PC-9 (cell line): ENCODE measurements around the gene ZNF219. TPM values are rescaled to one million over a fixed set of nuclear protein-coding genes. Genes with fewer than 3 reads are reported as not detected.

Experiments
- BruUV-seq: library from RNA; stranded (reverse); fragments of 400-500 nt; replicated peaks from 2 replicates; lab custom pipeline; 2021; lab: Mats Ljungman, UMichigan
- CTCF ChIA-PET: fragments of 300-600 bp; sonication (Branson Sonifier 250); formaldehyde crosslinking; loops from one replicate; lab custom pipeline; 2022; ENCODE audit warnings: antibody characterized with exemption; lab: Charles Lee
- POLR2A ChIA-PET: fragments of 300-600 bp; sonication (Branson Sonifier 250); formaldehyde crosslinking; loops from one replicate; lab custom pipeline; 2022; ENCODE audit warnings: antibody characterized with exemption; ENCODE audit not compliant: unreplicated experiment; lab: Charles Lee
- DNase-seq, 2 experiments: peaks; one replicate each; pipeline versions ENCODE4 v3.0.0 to v3.0.0-alpha.2; 2015 to 2022; ENCODE audit warnings: mixed read lengths in 1 of 2
- H2AFZ ChIP-seq: fragments of 200-600 bp; sonication (generic); 2 replicates; pipeline ENCODE4 v1.8.1; 2017; ENCODE audit warnings: antibody characterized with exemption
- H3F3A ChIP-seq: fragments of 200-600 bp; sonication (generic); 2 replicates; pipeline ENCODE4 v1.8.1; 2017; ENCODE audit warnings: antibody characterized with exemption, mild to moderate bottlenecking, low read depth; ENCODE audit not compliant: insufficient read depth
- H3K27ac ChIP-seq: fragments of 200-600 bp; sonication (generic); 2 replicates; pipeline ENCODE4 v1.6.1; 2016; ENCODE audit warnings: mixed run types
- H3K27me3 ChIP-seq: fragments of 200-600 bp; sonication (generic); 2 replicates; pipeline ENCODE4 v1.6.1; 2016; ENCODE audit warnings: low read depth, mixed run types; ENCODE audit not compliant: insufficient read depth
- H3K36me3 ChIP-seq: fragments of 200-600 bp; sonication (generic); 2 replicates; pipeline ENCODE4 v1.6.1; 2016; ENCODE audit warnings: low read depth, mixed run types
- H3K4me1 ChIP-seq: fragments of 200-600 bp; sonication (generic); replicated peaks from 2 replicates; pipeline ENCODE4 v1.6.1; 2016; ENCODE audit warnings: mixed run types; ENCODE audit not compliant: insufficient read depth
- H3K4me2 ChIP-seq: fragments of 200-600 bp; sonication (generic); 2 replicates; pipeline ENCODE4 v1.6.1; 2017; ENCODE audit warnings: mixed run types
- H3K4me3 ChIP-seq: fragments of 200-600 bp; sonication (generic); 2 replicates; pipeline ENCODE4 v1.6.1; 2016; ENCODE audit warnings: mixed run types
- H3K79me2 ChIP-seq: fragments of 200-600 bp; sonication (generic); 2 replicates; pipeline ENCODE4 v1.6.1; 2017; ENCODE audit warnings: low read depth, mixed run types
- H3K9me2 ChIP-seq: fragments of 200-600 bp; sonication (generic); 2 replicates; pipeline ENCODE4 v1.8.1; 2017; ENCODE audit warnings: mild to moderate bottlenecking; ENCODE audit not compliant: insufficient read depth
- H3K9me3 ChIP-seq: fragments of 200-600 bp; sonication (generic); 2 replicates; pipeline ENCODE4 v1.8.1; 2016; ENCODE audit warnings: low read depth; ENCODE audit not compliant: insufficient read depth
- H4K20me1 ChIP-seq: fragments of 200-600 bp; sonication (generic); 2 replicates; pipeline ENCODE4 v1.8.1; 2017; ENCODE audit not compliant: insufficient read depth
- EZH2 ChIP-seq: fragments of 200-600 bp; sonication (generic); IDR thresholded peaks from 2 replicates; pipeline ENCODE4 v1.8.0; 2017; ENCODE audit warnings: antibody characterized with exemption, low read depth
- intact Hi-C: fragments of 100-400 bp; cut with micrococcal nuclease; formaldehyde crosslinking; loops from one replicate; pipeline ENCODE4 v1.10.0; 2022; ENCODE audit not compliant: unreplicated experiment
- total RNA-seq: library from RNA; stranded (reverse); gene quantifications from 2 replicates; pipeline ENCODE4 v1.2.3, GENCODE V29; 2021
- TF ChIP-seq, protein P1 (sequence below): fragments of 200-600 bp; sonication (generic); conservative IDR thresholded peaks from 2 replicates; pipeline ENCODE4 v1.6.1; 2017; ENCODE audit warnings: mixed run types, antibody characterized with exemption, mild to moderate bottlenecking, moderate library complexity

The ZNF219 gene
- total RNA-seq, 1 experiment from 2014 or later, result 25.3 TPM

DNA sequence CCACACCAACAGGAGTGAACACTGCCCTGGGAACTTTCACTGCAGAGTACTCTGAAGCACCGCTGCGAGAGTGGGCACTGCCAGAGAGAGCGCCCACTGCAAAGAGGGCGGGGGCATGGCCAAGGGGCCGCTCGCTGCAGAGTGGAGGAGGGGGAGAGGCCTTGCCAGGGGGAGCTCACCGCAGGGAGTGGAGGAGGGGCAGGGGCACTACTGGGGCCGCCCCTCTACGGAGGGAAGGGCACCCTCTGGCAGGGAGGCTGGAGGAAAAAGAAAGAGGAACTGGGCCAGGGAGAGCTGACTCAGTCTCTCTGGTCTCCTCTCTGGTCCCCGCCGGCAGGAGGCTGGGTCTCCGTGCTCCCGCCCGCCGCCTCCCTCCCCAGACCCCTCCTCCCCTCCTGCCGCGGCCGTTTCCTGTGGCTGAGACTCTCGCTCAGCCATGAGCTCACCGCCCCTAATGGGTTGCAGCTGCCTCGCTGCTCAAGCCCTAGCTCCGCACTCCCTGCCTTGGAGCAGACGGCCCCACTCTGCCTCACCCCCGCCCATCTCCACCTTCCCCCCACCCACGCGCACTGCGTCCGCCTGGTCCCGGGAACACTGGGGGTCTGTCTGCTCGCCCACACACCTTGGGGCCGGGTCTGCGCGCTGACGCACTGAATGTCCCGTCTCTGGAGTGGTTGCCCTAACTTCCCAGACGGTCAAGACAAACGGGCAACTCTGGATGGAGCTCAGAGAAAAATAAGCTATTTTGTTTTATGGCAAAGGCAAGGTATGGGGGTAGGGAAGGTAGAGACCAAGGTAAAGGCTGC, 27.0 kb downstream of the ZNF219 start:
- Histone ChIP-seq H3K4me1 (no peaks in the 10 kb centered on the region), H3K9me2 (no peaks in the 10 kb centered on the region), H3K27ac (no peak overlapping the region), H3K27me3 (no peaks in the 10 kb centered on the region; the same call in none of the 2 replicates), H3F3A (no peaks in the 10 kb centered on the region), H3K36me3 (no peaks in the 10 kb centered on the region), H4K20me1 (no peaks in the 10 kb centered on the region), H2AFZ (peak overlapping the region; percentile 79; the same call in 1 of the 2 replicates), H3K4me2 (peak overlapping the region; percentile 83), H3K4me3 (peak overlapping the region; percentile 64), H3K79me2 (no peaks in the 10 kb centered on the region), H3K9me3 (no peaks in the 10 kb centered on the region)
- intact Hi-C loops, result no loop called here
- BruUV-seq, result no TSS peak
- ChIA-PET POLR2A (interaction anchor here (0.5 to 0.8 kb wide), 8 partner anchors 15 to 366 kb away, joined by 3 to 16 read pairs (median 5); no protein-coding TSS in a partner anchor), CTCF (interaction anchor here (0.6 to 1.8 kb wide), 6 partner anchors 24 to 366 kb away, joined by 3 to 9 read pairs (median 6); partner anchors contain the start of gene RNASE1)
- TF ChIP-seq, protein P1, sequence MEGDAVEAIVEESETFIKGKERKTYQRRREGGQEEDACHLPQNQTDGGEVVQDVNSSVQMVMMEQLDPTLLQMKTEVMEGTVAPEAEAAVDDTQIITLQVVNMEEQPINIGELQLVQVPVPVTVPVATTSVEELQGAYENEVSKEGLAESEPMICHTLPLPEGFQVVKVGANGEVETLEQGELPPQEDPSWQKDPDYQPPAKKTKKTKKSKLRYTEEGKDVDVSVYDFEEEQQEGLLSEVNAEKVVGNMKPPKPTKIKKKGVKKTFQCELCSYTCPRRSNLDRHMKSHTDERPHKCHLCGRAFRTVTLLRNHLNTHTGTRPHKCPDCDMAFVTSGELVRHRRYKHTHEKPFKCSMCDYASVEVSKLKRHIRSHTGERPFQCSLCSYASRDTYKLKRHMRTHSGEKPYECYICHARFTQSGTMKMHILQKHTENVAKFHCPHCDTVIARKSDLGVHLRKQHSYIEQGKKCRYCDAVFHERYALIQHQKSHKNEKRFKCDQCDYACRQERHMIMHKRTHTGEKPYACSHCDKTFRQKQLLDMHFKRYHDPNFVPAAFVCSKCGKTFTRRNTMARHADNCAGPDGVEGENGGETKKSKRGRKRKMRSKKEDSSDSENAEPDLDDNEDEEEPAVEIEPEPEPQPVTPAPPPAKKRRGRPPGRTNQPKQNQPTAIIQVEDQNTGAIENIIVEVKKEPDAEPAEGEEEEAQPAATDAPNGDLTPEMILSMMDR, result no peak
- TF ChIP-seq EZH2, result no peak
- DNase-seq, result peak in 1 of 2 experiments; percentile 47

DNA sequence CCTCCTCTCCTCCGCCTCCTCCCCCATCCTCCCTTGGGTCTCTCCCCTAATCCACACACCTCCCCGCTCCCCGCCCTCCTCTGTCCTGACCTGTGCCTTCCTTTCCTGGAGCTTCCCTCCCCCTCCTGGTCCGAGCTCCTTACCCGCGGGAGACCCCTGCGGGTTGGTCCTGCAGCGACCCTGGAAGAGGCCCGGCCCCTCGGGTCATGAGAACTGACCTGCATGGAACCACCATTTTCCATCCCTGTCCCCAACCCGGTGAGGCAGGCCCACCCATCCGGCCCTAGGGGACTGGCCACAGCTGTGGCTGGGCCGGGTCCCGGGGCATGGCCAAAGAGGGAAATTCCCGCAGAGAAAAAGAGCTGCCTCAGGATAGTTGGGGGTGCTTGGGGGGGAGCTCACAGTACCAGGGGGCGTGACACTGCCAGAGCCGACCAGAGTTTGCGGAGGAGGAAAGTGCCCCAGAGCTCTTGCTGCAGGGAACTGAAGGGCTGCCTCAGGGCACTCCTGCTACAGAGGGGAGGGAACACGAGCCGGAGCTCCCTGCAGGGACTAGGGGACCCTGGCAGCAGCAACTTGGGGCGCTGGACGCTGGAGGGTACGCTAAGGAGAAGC, 27.7 kb downstream of the ZNF219 start:
- Histone ChIP-seq H3K79me2 (no peaks in the 10 kb centered on the region), H3K4me3 (peak overlapping the region; percentile 64), H4K20me1 (no peaks in the 10 kb centered on the region), H3F3A (no peaks in the 10 kb centered on the region), H3K27ac (no peak overlapping the region), H3K9me2 (no peaks in the 10 kb centered on the region), H3K9me3 (no peaks in the 10 kb centered on the region), H3K36me3 (no peaks in the 10 kb centered on the region), H3K4me2 (peak overlapping the region; percentile 83), H2AFZ (peak overlapping the region; percentile 79), H3K4me1 (no peaks in the 10 kb centered on the region), H3K27me3 (no peaks in the 10 kb centered on the region; the same call in none of the 2 replicates)
- CTCF ChIA-PET, result interaction anchor here (0.6 to 1.8 kb wide), 9 partner anchors 8 to 432 kb away, joined by 3 to 9 read pairs (median 6); no protein-coding TSS in a partner anchor
- no peak for TF ChIP-seq EZH2
- TF ChIP-seq, protein P1, result no peak
- POLR2A ChIA-PET, result interaction anchor here (0.5 to 0.8 kb wide), 4 partner anchors 15 to 366 kb away, joined by 3 to 6 read pairs (median 4); no protein-coding TSS in a partner anchor
- no TSS peak for BruUV-seq
- intact Hi-C loops, result no loop called here
- DNase-seq, result no peak

DNA sequence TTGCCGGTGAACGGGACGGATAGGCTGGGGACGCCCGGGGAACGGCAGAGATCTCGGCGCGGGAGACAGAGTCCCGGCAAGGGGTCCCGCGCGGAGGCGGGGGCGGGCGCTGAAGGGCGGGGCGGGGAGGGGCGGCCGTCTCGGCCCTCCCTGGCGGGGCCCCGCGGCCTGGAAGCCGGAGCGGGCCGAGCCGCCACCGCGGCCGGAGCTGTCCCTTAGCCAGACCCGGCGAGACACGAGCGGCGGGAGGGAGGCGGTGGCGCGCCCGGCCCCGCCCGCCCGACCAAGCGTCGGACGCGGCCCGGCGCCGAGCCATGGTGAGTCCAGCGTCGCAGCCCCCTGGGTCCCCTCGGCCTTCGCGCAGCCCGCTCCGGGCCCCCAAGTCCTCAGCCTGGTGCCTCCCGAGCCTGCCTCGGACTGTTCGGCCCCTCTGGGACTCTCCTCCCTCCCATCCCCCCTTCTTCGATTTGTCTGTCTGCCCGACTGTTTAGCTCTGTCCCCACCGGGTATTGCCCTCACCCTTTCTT, 28.3 kb downstream of the ZNF219 start, which contains the start of gene ARHGEF40:
Gene ARHGEF40 (plus strand): TSS at position 222 of the 527 bp plus-strand sequence. CDS start 93 bp downstream, at position 315.
- Histone ChIP-seq H3K4me2 (peak within 1 kb of the TSS; percentile 83), H3K79me2 (no peaks in the 10 kb centered on the region), H3K36me3 (no peaks in the 10 kb centered on the region), H3K27ac (no peak within 1 kb of the TSS), H3K9me2 (no peaks in the 10 kb centered on the region), H2AFZ (peak within 1 kb of the TSS; percentile 79), H3K27me3 (no peaks in the 10 kb centered on the region; the same call in none of the 2 replicates), H3K4me1 (no peaks in the 10 kb centered on the region), H4K20me1 (no peaks in the 10 kb centered on the region), H3K4me3 (peak within 1 kb of the TSS; percentile 64), H3F3A (no peaks in the 10 kb centered on the region), H3K9me3 (no peaks in the 10 kb centered on the region)
- peak in 1 of 2 experiments; percentile 37 for DNase-seq
- intact Hi-C loops, result no loop called here
- ChIA-PET POLR2A (interaction anchor here (0.8 kb wide), 1 partner anchor 367 kb away, joined by 3 read pairs; no protein-coding TSS in a partner anchor), CTCF (interaction anchor here (0.6 to 1.8 kb wide), 7 partner anchors 8 to 432 kb away, joined by 3 to 9 read pairs (median 6); no protein-coding TSS in a partner anchor)
- no TSS peak for BruUV-seq
- TF ChIP-seq EZH2, result no peak
- TF ChIP-seq, protein P1, result no peak
